Caco-2 (cell line): ENCODE results near the gene NUP210. TPM values are rescaled to one million over a fixed set of nuclear protein-coding genes. Genes with fewer than 3 reads are reported as not detected.

Experiments
- BruUV-seq: library from RNA; stranded (reverse); fragments of 400-500 nt; replicated peaks from 2 replicates; lab custom pipeline; 2021; lab: Mats Ljungman, UMichigan
- CTCF ChIA-PET: fragments of 300-600 bp; sonication (Branson Sonifier 250); formaldehyde crosslinking; loops from one replicate; lab custom pipeline; 2022; ENCODE audit warnings: antibody characterized with exemption; lab: Charles Lee
- POLR2A ChIA-PET: fragments of 300-600 bp; sonication (Branson Sonifier 250); formaldehyde crosslinking; loops from one replicate; lab custom pipeline; 2022; ENCODE audit warnings: antibody characterized with exemption; lab: Charles Lee
- DNase-seq, 2 experiments: peaks; one replicate each; pipeline versions ENCODE4 v3.0.0 to v3.0.0-alpha.2; 2020 to 2022
- H3K27me3 ChIP-seq: replicated peaks from 2 replicates; pipeline ENCODE4 v1.6.0; 2011; ENCODE audit warnings: low read length; ENCODE audit not compliant: control insufficient read depth, insufficient read depth
- H3K36me3 ChIP-seq: 2 replicates; pipeline ENCODE4 v1.5.1; 2011; ENCODE audit warnings: low read length; ENCODE audit not compliant: control insufficient read depth, insufficient read depth
- H3K4me1 ChIP-seq: fragments of 250-450 bp; sonication (Bioruptor Pico); 2 replicates; pipeline ENCODE4 v1.5.1; 2020; ENCODE audit warnings: mild to moderate bottlenecking
- H3K4me3 ChIP-seq: 2 replicates; pipeline ENCODE4 v1.5.1; 2011; ENCODE audit warnings: low read depth, mild to moderate bottlenecking, control low read depth, low read length
- H3K9me3 ChIP-seq: fragments of 250-450 bp; sonication (Bioruptor Pico); 2 replicates; pipeline ENCODE4 v1.5.1; 2020; ENCODE audit warnings: mild to moderate bottlenecking, moderate library complexity
- H3K27ac Mint-ChIP-seq: one replicate; pipeline ENCODE4 v1.8.0; 2022; ENCODE audit warnings: mixed read lengths; ENCODE audit not compliant: unreplicated experiment
- H3K27me3 Mint-ChIP-seq: one replicate; pipeline ENCODE4 v1.8.0; 2022; ENCODE audit warnings: mixed read lengths; ENCODE audit not compliant: insufficient read depth, unreplicated experiment
- H3K36me3 Mint-ChIP-seq: one replicate; pipeline ENCODE4 v1.8.0; 2022; ENCODE audit warnings: mild to moderate bottlenecking, mixed read lengths; ENCODE audit not compliant: insufficient read depth, unreplicated experiment
- H3K4me1 Mint-ChIP-seq: one replicate; pipeline ENCODE4 v1.8.0; 2022; ENCODE audit warnings: low read depth, mixed read lengths; ENCODE audit not compliant: unreplicated experiment
- H3K4me3 Mint-ChIP-seq: one replicate; pipeline ENCODE4 v1.8.0; 2022; ENCODE audit warnings: mild to moderate bottlenecking, moderate library complexity, mixed read lengths; ENCODE audit not compliant: unreplicated experiment
- H3K9me3 Mint-ChIP-seq: one replicate; pipeline ENCODE4 v1.8.0; 2022; ENCODE audit warnings: mixed read lengths; ENCODE audit not compliant: unreplicated experiment
- intact Hi-C: fragments of 100-400 bp; cut with micrococcal nuclease; formaldehyde crosslinking; loops from one replicate; pipeline ENCODE4 v1.10.0; 2022; ENCODE audit not compliant: unreplicated experiment
- total RNA-seq: library from RNA; stranded (reverse); gene quantifications from 2 replicates; pipeline ENCODE4 v1.2.3, GENCODE V29; 2022
- TF ChIP-seq, protein P1 (sequence below), 2 experiments: fragments of 200-600 bp in 1 of 2; IDR thresholded peaks; 1 replicate in 1 of 2; 2 replicates in 1 of 2; pipeline versions ENCODE4 v1.5.1 to v1.8.0; 2011 to 2022; ENCODE audit warnings: antibody characterized with exemption in 1 of 2, control low read depth in 1 of 2, inconsistent platforms in 1 of 2, low read depth in 1 of 2, low read length in 1 of 2, mild to moderate bottlenecking in 1 of 2, moderate library complexity in 1 of 2; ENCODE audit not compliant: insufficient read depth in 1 of 2, severe bottlenecking in 1 of 2, unreplicated experiment in 1 of 2

NUP210 gene
- total RNA-seq, 1 experiment from 2014 or later = 63.7 TPM

DNA sequence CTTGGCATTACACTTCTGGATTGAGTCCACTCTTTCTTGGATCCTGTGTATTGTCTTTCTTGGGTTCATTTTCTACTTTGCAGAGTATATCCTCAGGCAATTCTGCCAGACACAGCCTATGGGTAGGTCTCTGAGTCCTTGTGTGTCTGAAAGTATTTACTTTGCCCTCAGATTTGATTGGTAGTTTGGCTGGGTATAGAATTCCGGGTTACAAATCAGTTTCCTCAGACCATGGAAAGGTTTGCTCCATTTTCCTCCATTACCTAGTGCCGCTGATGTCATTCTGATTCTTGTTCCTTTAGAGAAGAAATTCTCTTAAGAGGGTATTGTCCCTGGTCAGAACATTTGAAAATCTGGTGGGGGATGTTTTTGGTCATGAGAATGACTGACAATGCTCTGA is 133.2 kb downstream of the NUP210 start:
- ChIA-PET CTCF (no interaction called here), POLR2A (no interaction called here)
- Histone ChIP-seq H3K4me1 (no peaks in the 10 kb centered on the region), H3K36me3 (no peaks in the 10 kb centered on the region), H3K9me3 (peaks cover 8% of the 10 kb centered on the region), H3K4me3 (no peak overlapping the region), H3K27me3 (no peaks in the 10 kb centered on the region; the same call in 1 of the 2 replicates)
- H3K36me3 Mint-ChIP-seq = no peaks in the 10 kb centered on the region
- intact Hi-C loops = no loop called here
- TF ChIP-seq, protein P1, sequence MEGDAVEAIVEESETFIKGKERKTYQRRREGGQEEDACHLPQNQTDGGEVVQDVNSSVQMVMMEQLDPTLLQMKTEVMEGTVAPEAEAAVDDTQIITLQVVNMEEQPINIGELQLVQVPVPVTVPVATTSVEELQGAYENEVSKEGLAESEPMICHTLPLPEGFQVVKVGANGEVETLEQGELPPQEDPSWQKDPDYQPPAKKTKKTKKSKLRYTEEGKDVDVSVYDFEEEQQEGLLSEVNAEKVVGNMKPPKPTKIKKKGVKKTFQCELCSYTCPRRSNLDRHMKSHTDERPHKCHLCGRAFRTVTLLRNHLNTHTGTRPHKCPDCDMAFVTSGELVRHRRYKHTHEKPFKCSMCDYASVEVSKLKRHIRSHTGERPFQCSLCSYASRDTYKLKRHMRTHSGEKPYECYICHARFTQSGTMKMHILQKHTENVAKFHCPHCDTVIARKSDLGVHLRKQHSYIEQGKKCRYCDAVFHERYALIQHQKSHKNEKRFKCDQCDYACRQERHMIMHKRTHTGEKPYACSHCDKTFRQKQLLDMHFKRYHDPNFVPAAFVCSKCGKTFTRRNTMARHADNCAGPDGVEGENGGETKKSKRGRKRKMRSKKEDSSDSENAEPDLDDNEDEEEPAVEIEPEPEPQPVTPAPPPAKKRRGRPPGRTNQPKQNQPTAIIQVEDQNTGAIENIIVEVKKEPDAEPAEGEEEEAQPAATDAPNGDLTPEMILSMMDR (IDR thresholded peaks at IDR 0.05; ENCODE audit: insufficient read depth in 1 of 2, low read depth in 1 of 2, low read length in 1 of 2, severe bottlenecking in 1 of 2, unreplicated experiment in 1 of 2) = no peak
- DNase-seq = no peak
- no TSS peak for BruUV-seq
- no peak overlapping the region for H3K4me3 Mint-ChIP-seq
- H3K27me3 Mint-ChIP-seq = no peaks in the 10 kb centered on the region
- H3K4me1 Mint-ChIP-seq = no peaks in the 10 kb centered on the region
- H3K27ac Mint-ChIP-seq = no peak overlapping the region
- H3K9me3 Mint-ChIP-seq = peaks cover 29% of the 10 kb centered on the region

DNA sequence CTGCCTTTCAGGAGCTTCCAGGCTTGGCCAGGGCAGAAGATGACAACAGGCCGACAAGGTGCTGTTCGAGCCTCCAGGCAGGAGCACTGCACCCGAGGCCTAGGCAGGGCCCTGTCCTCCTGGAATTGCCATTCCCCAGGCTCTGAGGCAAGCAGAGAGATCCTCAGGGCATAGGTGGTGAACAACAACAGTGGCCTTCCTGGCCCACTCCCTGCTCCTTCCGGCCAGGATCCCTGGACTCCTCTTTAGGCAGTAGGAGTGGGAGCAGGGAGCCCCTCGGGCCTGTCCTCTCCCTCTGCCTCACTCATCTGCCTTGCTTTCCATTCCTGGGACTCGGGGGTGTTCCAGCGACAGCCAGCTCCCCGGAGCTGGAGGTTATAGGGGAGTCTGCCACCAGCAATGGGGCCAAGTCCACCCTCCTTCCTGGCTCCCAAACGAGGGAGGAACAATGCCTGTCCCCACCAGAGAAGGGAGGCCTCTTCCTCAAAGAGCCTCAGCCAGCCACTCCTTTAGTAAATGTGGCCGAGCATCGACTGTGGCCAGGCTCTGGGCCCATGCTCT is 135.0 kb downstream of the NUP210 start:
- H3K27me3 ChIP-seq = no peaks in the 10 kb centered on the region; the same call in 1 of the 2 replicates
- no peak overlapping the region for H3K4me3 Mint-ChIP-seq

DNA sequence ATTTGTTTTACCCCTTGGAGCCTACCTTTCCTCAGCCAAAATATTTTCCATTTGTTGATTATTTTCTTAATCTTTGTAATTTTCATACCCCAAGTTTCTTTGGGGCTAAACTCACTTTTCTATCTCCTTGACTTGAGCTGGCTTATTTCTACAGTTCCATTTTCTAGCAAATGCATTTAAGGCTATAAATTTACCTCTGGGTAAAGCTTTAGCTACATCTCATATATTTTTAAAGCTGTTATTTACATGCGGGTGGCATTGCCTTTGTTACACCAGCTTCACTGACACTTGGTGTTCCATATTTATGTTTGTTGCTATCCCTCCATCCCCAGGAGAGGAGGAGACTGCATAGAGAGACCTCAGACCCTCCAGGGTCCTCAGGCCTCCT is 136.3 kb downstream of the NUP210 start:
- peaks cover 29% of the 10 kb centered on the region for H3K9me3 Mint-ChIP-seq
- TF ChIP-seq, protein P1 (IDR thresholded peaks at IDR 0.05; ENCODE audit: insufficient read depth in 1 of 2, low read depth in 1 of 2, low read length in 1 of 2, severe bottlenecking in 1 of 2, unreplicated experiment in 1 of 2) = no peak
- POLR2A ChIA-PET = no interaction called here

More for the DNA sequence above, 135.0 kb downstream of the NUP210 start:
- no peak overlapping the region for H3K27ac Mint-ChIP-seq
- BruUV-seq = no TSS peak
- TF ChIP-seq, protein P1 (IDR thresholded peaks at IDR 0.05; ENCODE audit: insufficient read depth in 1 of 2, low read depth in 1 of 2, low read length in 1 of 2, severe bottlenecking in 1 of 2, unreplicated experiment in 1 of 2) = no peak
- DNase-seq = no peak
- H3K4me1 Mint-ChIP-seq = no peaks in the 10 kb centered on the region
- no peaks in the 10 kb centered on the region for H3K36me3 Mint-ChIP-seq
- Histone ChIP-seq H3K9me3 (peaks cover 8% of the 10 kb centered on the region), H3K4me3 (no peak overlapping the region), H3K36me3 (no peaks in the 10 kb centered on the region), H3K4me1 (no peaks in the 10 kb centered on the region)
- intact Hi-C loops = no loop called here
- peaks cover 29% of the 10 kb centered on the region for H3K9me3 Mint-ChIP-seq
- H3K27me3 Mint-ChIP-seq = no peaks in the 10 kb centered on the region
- POLR2A ChIA-PET = no interaction called here
- CTCF ChIA-PET = no interaction called here

More for the DNA sequence above, 136.3 kb downstream of the NUP210 start:
- BruUV-seq = no TSS peak
- no peaks in the 10 kb centered on the region for H3K36me3 Mint-ChIP-seq
- DNase-seq = no peak
- no peak overlapping the region for H3K4me3 Mint-ChIP-seq
- no peak overlapping the region for H3K27ac Mint-ChIP-seq
- H3K27me3 ChIP-seq = no peaks in the 10 kb centered on the region
- intact Hi-C loops = no loop called here
- H3K4me1 Mint-ChIP-seq = no peaks in the 10 kb centered on the region
- peaks cover 8% of the 10 kb centered on the region for H3K9me3 ChIP-seq
- CTCF ChIA-PET = no interaction called here
- no peaks in the 10 kb centered on the region for H3K27me3 Mint-ChIP-seq
- H3K4me3 ChIP-seq = no peak overlapping the region
- H3K4me1 ChIP-seq = no peaks in the 10 kb centered on the region
- H3K36me3 ChIP-seq = no peaks in the 10 kb centered on the region
